K562 (cell line): ENCODE measurements around the gene GRIN2A. TPM values are rescaled to one million over a fixed set of nuclear protein-coding genes. Genes with fewer than 3 reads are reported as not detected.

Source experiments
- ATAC-seq: fragments of 200-7000 bp; cut with Tn5 transposase; 3 replicates; pipeline ENCODE4 v1.9.1; 2020; ENCODE audit warnings: moderate library complexity
- BruUV-seq: library from RNA; stranded (reverse); fragments of 400-500 nt; replicated peaks from 2 replicates; lab custom pipeline; 2021; lab: Mats Ljungman, UMichigan
- CTCF ChIA-PET: fragments of 300-600 bp; formaldehyde crosslinking; extraction: SDS; loops from one replicate; lab custom pipeline; 2021; ENCODE audit warnings: low intra/inter-chr PET ratio; lab: Yijun Ruan, JAX
- POLR2A ChIA-PET: fragments of 300-600, 350-650 bp; sonication (Branson Sonifier 250); formaldehyde crosslinking; extraction: SDS; loops from one replicate; lab custom pipeline; 2021; ENCODE audit warnings: antibody characterized with exemption, inconsistent platforms; lab: Yijun Ruan, JAX
- DNase-seq, 4 experiments: peaks; one replicate each; pipeline versions ENCODE4 v3.0.0 to v3.0.0-alpha.2; 2011 to 2018; ENCODE audit warnings: low spot score in 3 of 4, mixed read lengths in 3 of 4; ENCODE audit errors: extremely low read depth in 1 of 4
- FAIRE-seq: peaks from 2 replicates; lab custom pipeline; 2011; peaks lifted over from hg19 to GRCh38; lab: Jason Lieb, UNC
- H2AFZ ChIP-seq: 2 replicates; pipeline ENCODE4 v1.6.0; 2011; ENCODE audit warnings: low read depth, low read length, control low read depth, inconsistent platforms
- H3K27ac ChIP-seq: fragments of 200-600 bp; 3 replicates; pipeline ENCODE4 v1.8.0; 2011; ENCODE audit warnings: low read depth, mild to moderate bottlenecking, control low read depth, inconsistent platforms, low read length, moderate library complexity, mixed read lengths; ENCODE audit errors: extremely low read depth
- H3K27me3 ChIP-seq, 2 experiments: fragments of 300-600 bp in 1 of 2; 2 replicates in 1 of 2; 3 replicates in 1 of 2; pipeline versions ENCODE4 v1.6.0 to v1.8.0; 2011; ENCODE audit warnings: inconsistent platforms in 2 of 2, low read length in 2 of 2, mild to moderate bottlenecking in 1 of 2, mixed read lengths in 1 of 2, moderate library complexity in 1 of 2; ENCODE audit not compliant: control insufficient read depth in 2 of 2, insufficient read depth in 2 of 2
- H3K36me3 ChIP-seq: fragments of 300-600 bp; 3 replicates; pipeline ENCODE4 v1.8.0; 2011; ENCODE audit warnings: mild to moderate bottlenecking, low read length, inconsistent platforms; ENCODE audit not compliant: control insufficient read depth, insufficient read depth
- H3K4me1 ChIP-seq, 2 experiments: fragments of 200-600 bp in 1 of 2; replicated peaks in 1 of 2; 2 replicates in 1 of 2; 3 replicates in 1 of 2; pipeline versions ENCODE4 v1.5.1 to v1.8.0; 2011; ENCODE audit warnings: inconsistent platforms in 2 of 2, low read length in 2 of 2, mild to moderate bottlenecking in 1 of 2, mixed read lengths in 1 of 2, moderate library complexity in 1 of 2; ENCODE audit not compliant: control insufficient read depth in 2 of 2, insufficient read depth in 2 of 2
- H3K4me2 ChIP-seq: 2 replicates; pipeline ENCODE4 v1.6.1; 2011; ENCODE audit warnings: low read length, control low read depth, inconsistent platforms, mixed read lengths; ENCODE audit not compliant: insufficient read depth
- H3K4me3 ChIP-seq: fragments of 200-600 bp; sonication (generic), shearing (Covaris generic); 2 replicates; pipeline ENCODE4 v1.5.1; 2016; ENCODE audit warnings: control low read depth, inconsistent platforms
- H3K79me2 ChIP-seq: fragments of 200-600 bp; 3 replicates; pipeline ENCODE4 v1.8.0; 2011; ENCODE audit warnings: low read length, inconsistent platforms; ENCODE audit not compliant: control insufficient read depth, insufficient read depth
- H3K9ac ChIP-seq, 2 experiments: 2 replicates each; pipeline versions ENCODE4 v1.6.0 to v1.6.1; 2011; ENCODE audit warnings: low read depth in 2 of 2, low read length in 2 of 2, control low read depth in 1 of 2, inconsistent platforms in 1 of 2, mild to moderate bottlenecking in 1 of 2, mixed read lengths in 1 of 2; ENCODE audit not compliant: insufficient read depth in 1 of 2
- H3K9me1 ChIP-seq: one replicate; pipeline ENCODE4 v1.6.0; 2011; ENCODE audit warnings: inconsistent platforms, mild to moderate bottlenecking, low read length, moderate library complexity; ENCODE audit not compliant: control insufficient read depth, insufficient read depth
- H3K9me3 ChIP-seq: replicated peaks from 2 replicates; pipeline ENCODE4 v1.5.1; 2011; ENCODE audit warnings: low read depth, low read length, inconsistent platforms; ENCODE audit not compliant: control insufficient read depth, insufficient read depth
- H4K20me1 ChIP-seq: replicated peaks from 2 replicates; pipeline ENCODE4 v1.6.1; 2011; ENCODE audit warnings: low read length, inconsistent platforms, mixed read lengths; ENCODE audit not compliant: control insufficient read depth, insufficient read depth
- NR2C1 ChIP-seq, 2 experiments: fragments of 450-650 bp; IDR thresholded peaks; 2 replicates each; pipeline ENCODE4 v1.6.1; 2017; ENCODE audit warnings: mild to moderate bottlenecking in 2 of 2, antibody characterized with exemption in 1 of 2, inconsistent platforms in 1 of 2, missing compliant biosample characterization in 1 of 2, missing genetic modification characterization in 1 of 2
- NR2C2 ChIP-seq, 2 experiments: fragments of 200-800 bp in 1 of 2; sonication (Bioruptor generic) in 1 of 2; sonication (generic) in 1 of 2; formaldehyde crosslinking in 1 of 2; IDR thresholded peaks; 2 replicates each; pipeline versions ENCODE4 v1.6.1 to v1.8.0; 2016 to 2022; ENCODE audit warnings: mild to moderate bottlenecking in 1 of 2, missing compliant biosample characterization in 1 of 2, missing genetic modification characterization in 1 of 2, missing genetic modification reagents in 1 of 2
- WGBS: fragments of 100-300 bp; shearing (Covaris generic); methylation state at CpG from one replicate; pipeline ENCODE4 v1.1.6; 2016; ENCODE audit warnings: low coverage, mixed read lengths; ENCODE audit not compliant: insufficient coverage; ENCODE audit errors: missing lambda C conversion rate; 5-methylcytosine and 5-hydroxymethylcytosine counted together
- in situ Hi-C: fragments of 300-500 bp; cut with MboI; formaldehyde crosslinking; loops from 4 replicates; pipeline ENCODE4 v1.15.0; 2018; ENCODE audit warnings: inconsistent platforms, mixed read lengths
- intact Hi-C: fragments of 100-400 bp; cut with micrococcal nuclease; formaldehyde crosslinking; loops from 2 replicates; pipeline ENCODE4 v1.14.2; 2022
- polyA plus RNA-seq, 8 experiments: library from polyadenylated mRNA; depleted of rRNA in 4 of 8; stranded (reverse) in 5 of 8; unstranded in 3 of 8; fragments of >200 nt; fragmentation: Nextera tagmentation in 2 of 8; fragmentation: Illumina TruSeq in 1 of 8; extraction: Ambion mirVana in 2 of 8; extraction: Trizol in 1 of 8; gene quantifications; 2 replicates each; pipeline versions ENCODE4 v1.2.1 to v1.2.3, GENCODE V29; 2011 to 2014; ENCODE audit warnings: inconsistent platforms in 1 of 8, missing spikeins in 1 of 8
- total RNA-seq, 7 experiments: library from RNA; depleted of rRNA in 6 of 7; stranded (reverse); fragments of >200 nt in 6 of 7; fragmentation: Illumina TruSeq in 2 of 7; extraction: Trizol in 2 of 7; gene quantifications; 2 replicates each; pipeline versions ENCODE4 v1.2.1 to v1.2.3, GENCODE V29; 2011 to 2021; ENCODE audit warnings: low replicate concordance in 1 of 7
- TF ChIP-seq, protein P1 (sequence below): fragments of 200-800 bp; sonication (Bioruptor generic); IDR thresholded peaks from 2 replicates; pipeline ENCODE4 v1.6.1; 2017; ENCODE audit warnings: missing genetic modification characterization, missing compliant biosample characterization

Gene GRIN2A
- total and polyA plus RNA-seq, 9 of the 15 experiments (the other 6 are each of a cell fraction or from before 2014, with no cell fraction given): not detected

DNA sequence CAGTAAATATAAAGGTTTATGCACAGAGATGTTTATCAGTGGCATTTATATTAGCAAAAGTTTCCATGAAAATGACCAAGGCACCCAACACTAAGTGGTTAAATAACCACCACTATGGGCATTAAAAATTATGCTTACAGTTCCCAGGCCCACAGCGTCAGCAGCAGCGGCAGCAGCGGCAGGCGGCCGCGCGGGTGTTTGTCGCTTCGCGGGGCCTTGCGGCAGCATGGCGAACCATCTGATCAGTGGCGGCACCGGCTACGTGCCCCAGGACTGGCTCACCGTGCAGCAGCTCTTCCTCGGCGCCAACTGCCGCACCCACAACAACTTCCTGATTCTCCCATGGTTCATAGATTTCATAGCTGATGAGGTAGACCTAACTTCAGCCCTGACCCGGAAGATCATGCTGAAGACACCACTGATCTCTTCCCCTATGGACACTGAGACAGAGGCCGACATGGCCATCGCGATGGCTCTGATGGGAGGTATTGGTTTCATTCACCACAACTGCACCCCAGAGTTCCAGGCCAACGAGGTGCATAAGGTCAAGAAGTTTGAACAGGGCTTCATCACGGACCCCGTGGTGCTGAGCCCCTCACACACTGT is 71.0 kb downstream of the GRIN2A start:
- Histone ChIP-seq H3K9ac (no peak overlapping the region), H3K27ac (no peak overlapping the region), H3K9me1 (no peaks in the 10 kb centered on the region), H3K4me2 (no peak overlapping the region), H3K79me2 (no peaks in the 10 kb centered on the region), H4K20me1 (no peaks in the 10 kb centered on the region), H3K4me1 (peaks cover 0 to 3% of the 10 kb centered on the region in 2 experiments; a peak in 1 of 5 replicates), H3K36me3 (no peaks in the 10 kb centered on the region)
- CTCF ChIA-PET: interaction anchor here (0.6 kb wide), 1 partner anchor 67 kb away, joined by 3 read pairs; no protein-coding TSS in a partner anchor
- FAIRE-seq (no peak), ATAC-seq (no peak)
- in situ Hi-C loops: no loop called here
- 3% methylated on average over 26 of the region's 26 CpGs for WGBS
- intact Hi-C loops: no loop called here
- POLR2A ChIA-PET: no interaction called here
- no TSS peak for BruUV-seq
- TF ChIP-seq, protein P1, sequence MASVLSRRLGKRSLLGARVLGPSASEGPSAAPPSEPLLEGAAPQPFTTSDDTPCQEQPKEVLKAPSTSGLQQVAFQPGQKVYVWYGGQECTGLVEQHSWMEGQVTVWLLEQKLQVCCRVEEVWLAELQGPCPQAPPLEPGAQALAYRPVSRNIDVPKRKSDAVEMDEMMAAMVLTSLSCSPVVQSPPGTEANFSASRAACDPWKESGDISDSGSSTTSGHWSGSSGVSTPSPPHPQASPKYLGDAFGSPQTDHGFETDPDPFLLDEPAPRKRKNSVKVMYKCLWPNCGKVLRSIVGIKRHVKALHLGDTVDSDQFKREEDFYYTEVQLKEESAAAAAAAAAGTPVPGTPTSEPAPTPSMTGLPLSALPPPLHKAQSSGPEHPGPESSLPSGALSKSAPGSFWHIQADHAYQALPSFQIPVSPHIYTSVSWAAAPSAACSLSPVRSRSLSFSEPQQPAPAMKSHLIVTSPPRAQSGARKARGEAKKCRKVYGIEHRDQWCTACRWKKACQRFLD (CRISPR knock-in tag): no peak
- TF ChIP-seq NR2C1 (IDR thresholded peaks at IDR 0.05) (peak; percentile 41; the same call in 1 of the 2 replicates), NR2C1 (tag; IDR thresholded peaks at IDR 0.05) (peak; percentile 64), NR2C2 (CRISPR knock-in tag; IDR thresholded peaks at IDR 0.05) (no peak), NR2C2 (tag; IDR thresholded peaks at IDR 0.05) (peak; percentile 62)
- TF ChIP-seq, all 486 proteins: peak for 2
- no peak overlapping the region for H3K4me3 ChIP-seq
- no peak for DNase-seq
- no peaks in the 10 kb centered on the region for H3K9me3 ChIP-seq
- H2AFZ ChIP-seq: no peak overlapping the region
- H3K27me3 ChIP-seq: peaks cover 0 to 17% of the 10 kb centered on the region in 2 experiments; a peak in 2 of 5 replicates
